GM23248 (cell line): Measurements from ENCODE around the gene TMTC1. TPM values are rescaled to one million over a fixed set of nuclear protein-coding genes. Genes with fewer than 3 reads are reported as not detected.

Experiments used
- DNase-seq: peaks from one replicate; pipeline ENCODE4 v3.0.0-alpha.2; 2015
- H2AFZ ChIP-seq: fragments of 200-600 bp; sonication (generic); 2 replicates; pipeline ENCODE4 v1.6.1; 2016; ENCODE audit warnings: antibody characterized with exemption
- H3F3A ChIP-seq: fragments of 200-600 bp; sonication (generic); 2 replicates; pipeline ENCODE4 v1.6.1; 2016; ENCODE audit warnings: mild to moderate bottlenecking, antibody characterized with exemption, mixed run types; ENCODE audit not compliant: insufficient read depth
- H3K27ac ChIP-seq: fragments of 200-600 bp; sonication (generic); 2 replicates; pipeline ENCODE4 v1.5.1; 2016; ENCODE audit warnings: mild to moderate bottlenecking
- H3K27me3 ChIP-seq: fragments of 200-600 bp; sonication (generic); replicated peaks from 2 replicates; pipeline ENCODE4 v1.6.1; 2016; ENCODE audit warnings: mild to moderate bottlenecking; ENCODE audit not compliant: insufficient read depth
- H3K36me3 ChIP-seq: fragments of 200-600 bp; sonication (generic); 2 replicates; pipeline ENCODE4 v1.6.1; 2016; ENCODE audit warnings: low read depth, mild to moderate bottlenecking
- H3K4me1 ChIP-seq: fragments of 200-600 bp; sonication (generic); 2 replicates; pipeline ENCODE4 v1.6.1; 2016; ENCODE audit warnings: mild to moderate bottlenecking; ENCODE audit not compliant: insufficient read depth
- H3K4me2 ChIP-seq: fragments of 200-600 bp; sonication (generic); one replicate; pipeline ENCODE4 v1.6.1; 2016; ENCODE audit warnings: mild to moderate bottlenecking; ENCODE audit not compliant: unreplicated experiment
- H3K4me3 ChIP-seq: fragments of 200-600 bp; sonication (generic); 2 replicates; pipeline ENCODE4 v1.5.1; 2016; ENCODE audit warnings: mild to moderate bottlenecking
- H3K79me2 ChIP-seq: fragments of 200-600 bp; sonication (generic); 2 replicates; pipeline ENCODE4 v1.6.1; 2016; ENCODE audit warnings: mild to moderate bottlenecking; ENCODE audit not compliant: insufficient read depth
- H3K9ac ChIP-seq: fragments of 200-600 bp; sonication (generic); 2 replicates; pipeline ENCODE4 v1.6.1; 2016; ENCODE audit warnings: mild to moderate bottlenecking
- H3K9me2 ChIP-seq: fragments of 200-600 bp; sonication (generic); 2 replicates; pipeline ENCODE4 v1.6.1; 2016; ENCODE audit warnings: mixed run types, mild to moderate bottlenecking, moderate library complexity; ENCODE audit not compliant: insufficient read depth
- H3K9me3 ChIP-seq: fragments of 200-600 bp; sonication (generic); one replicate; pipeline ENCODE4 v1.6.1; 2017; ENCODE audit warnings: low read depth
- H4K20me1 ChIP-seq: fragments of 200-600 bp; sonication (generic); 2 replicates; pipeline ENCODE4 v1.6.0; 2016; ENCODE audit not compliant: insufficient read depth
- EZH2 ChIP-seq: fragments of 200-600 bp; sonication (generic); IDR thresholded peaks from 2 replicates; pipeline ENCODE4 v1.6.1; 2018; ENCODE audit warnings: antibody characterized with exemption, mild to moderate bottlenecking; ENCODE audit not compliant: insufficient read depth, poor library complexity, severe bottlenecking
- EZH2phosphoT487 ChIP-seq: fragments of 200-600 bp; sonication (generic); IDR thresholded peaks from 2 replicates; pipeline ENCODE4 v1.6.1; 2018; ENCODE audit warnings: antibody characterized with exemption, moderate library complexity, mild to moderate bottlenecking, low read depth; ENCODE audit not compliant: insufficient read depth
- WGBS, 2 experiments: methylation state at CpG; one replicate each; pipeline ENCODE4 v1.1.6; 2015 to 2017; ENCODE audit warnings: low lambda C conversion rate in 2 of 2, low coverage in 1 of 2; ENCODE audit errors: missing lambda C conversion rate in 2 of 2; 5-methylcytosine and 5-hydroxymethylcytosine counted together
- in situ Hi-C: fragments of 300-500 bp; cut with MboI; formaldehyde crosslinking; loops from 2 replicates; pipeline ENCODE4 v1.15.0; 2020
- polyA plus RNA-seq: library from polyadenylated mRNA; unstranded; fragments of >200 nt; fragmentation: Nextera tagmentation; extraction: Ambion mirVana; gene quantifications from 2 replicates; pipeline ENCODE4 v1.2.1, GENCODE V29; 2016
- total RNA-seq: library from RNA; depleted of rRNA; stranded (reverse); fragments of >200 nt; shearing (Covaris generic); gene quantifications from 2 replicates; pipeline ENCODE4 v1.2.3, GENCODE V29; 2014

The TMTC1 gene
- total and polyA plus RNA-seq, 2 experiments from 2014 or later = 6.8 to 25.3 TPM

DNA sequence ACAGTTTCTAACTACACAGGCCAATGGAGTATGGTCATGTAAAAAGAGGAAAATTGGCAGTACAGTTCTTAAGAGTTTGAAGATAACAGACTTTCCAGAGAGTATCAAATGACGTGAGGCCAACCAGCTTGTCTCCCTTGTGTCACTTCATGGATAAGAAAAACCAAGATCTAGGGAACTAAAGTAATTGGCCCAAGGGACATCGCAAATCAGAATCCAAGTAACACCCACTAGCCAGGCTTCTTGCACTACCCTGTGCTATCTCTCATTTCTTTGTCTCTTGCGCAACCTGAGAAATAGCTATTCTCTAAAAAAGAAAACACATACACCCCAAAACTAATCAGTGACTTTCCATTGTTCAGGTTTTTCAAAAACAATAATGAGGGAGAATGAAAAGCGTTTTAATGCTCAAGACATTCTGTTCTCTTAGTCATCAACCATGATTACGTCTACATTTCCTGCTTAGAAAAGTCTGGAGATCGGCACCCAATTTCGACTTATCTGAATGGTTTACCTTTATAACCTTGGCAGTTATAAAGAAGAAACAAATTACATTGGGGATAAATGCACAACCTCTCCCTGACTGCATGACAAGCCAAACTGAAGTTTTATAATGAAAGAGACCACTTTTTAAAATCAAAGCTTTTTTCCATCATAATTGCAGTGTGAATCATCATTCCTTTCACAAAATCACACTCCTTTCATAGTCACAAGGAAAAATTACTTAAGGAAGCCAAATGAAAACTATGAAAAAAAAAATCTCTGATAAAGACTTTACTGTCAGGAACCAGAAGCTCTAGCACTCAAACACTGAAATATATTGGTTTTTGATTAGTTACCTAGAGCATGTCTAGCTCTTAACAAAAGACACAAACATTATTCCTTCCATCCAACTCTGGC is 42.1 kb downstream of the TMTC1 start:
- in situ Hi-C loops = no loop called here
- DNase-seq = peak; percentile 75
- WGBS, 2 experiments = 39 to 46% methylated on average over 7 of the region's 7 CpGs

DNA sequence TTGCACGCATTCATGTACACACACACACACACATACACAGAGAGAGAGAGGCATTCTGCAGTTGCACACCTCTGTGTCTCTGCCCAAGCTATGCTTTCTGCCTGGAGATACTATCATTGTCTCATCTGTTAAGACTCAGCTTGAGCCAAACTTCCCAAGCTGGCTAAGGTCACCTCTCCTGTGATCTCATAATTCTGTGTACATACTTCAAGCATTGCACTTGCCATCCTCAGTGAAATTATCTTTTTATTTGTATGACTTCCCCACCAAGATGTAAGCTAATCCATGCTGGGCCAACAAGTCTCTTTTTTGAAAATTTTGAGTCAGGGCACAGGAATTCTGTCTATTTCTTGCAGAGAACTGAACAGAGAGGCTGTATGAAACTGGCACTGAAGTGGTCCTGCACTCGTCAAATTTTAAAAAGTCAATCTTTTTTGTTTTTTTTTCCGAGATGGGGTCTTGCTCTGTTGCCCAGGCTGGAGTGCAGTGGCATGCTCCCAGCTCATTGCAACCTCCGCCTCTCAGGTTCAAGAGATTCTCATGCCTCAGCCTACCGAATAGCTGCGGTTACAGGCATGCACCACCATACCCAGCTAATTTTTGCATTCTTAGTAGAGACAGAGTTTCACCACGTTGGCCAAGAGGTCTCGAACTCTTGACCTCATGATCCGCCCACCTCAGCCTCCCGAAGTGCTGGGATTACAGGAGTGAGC is 44.3 kb downstream of the TMTC1 start:
- DNase-seq = peak; percentile 70
- Histone ChIP-seq H3K4me1 (peaks cover 60% of the 10 kb centered on the region), H3K27me3 (no peaks in the 10 kb centered on the region), H3K4me2 (no peak overlapping the region), H3K9me2 (no peaks in the 10 kb centered on the region), H3K4me3 (no peak overlapping the region), H3K79me2 (no peaks in the 10 kb centered on the region), H2AFZ (no peak overlapping the region), H3K9me3 (no peaks in the 10 kb centered on the region), H3F3A (peaks cover 38% of the 10 kb centered on the region), H3K27ac (peak overlapping the region; percentile 25; the same call in 1 of the 2 replicates), H4K20me1 (no peaks in the 10 kb centered on the region), H3K36me3 (no peaks in the 10 kb centered on the region), H3K9ac (no peak overlapping the region)
- TF ChIP-seq EZH2 (no peak), EZH2phosphoT487 (no peak)
- WGBS, 2 experiments = 77 to 78% methylated on average over 10 of the region's 10 CpGs
- in situ Hi-C loops = no loop called here

More for the DNA sequence above, 42.1 kb downstream of the TMTC1 start:
- TF ChIP-seq EZH2phosphoT487 (no peak), EZH2 (no peak)
- Histone ChIP-seq H3K9ac (peak overlapping the region; percentile 27), H3K4me1 (peaks cover 65% of the 10 kb centered on the region), H3K4me3 (peak overlapping the region; percentile 65), H3K79me2 (no peaks in the 10 kb centered on the region), H3K36me3 (no peaks in the 10 kb centered on the region), H3F3A (peaks cover 41% of the 10 kb centered on the region), H3K27ac (peak overlapping the region; percentile 78), H4K20me1 (no peaks in the 10 kb centered on the region), H3K27me3 (no peaks in the 10 kb centered on the region), H2AFZ (peak overlapping the region; percentile 60), H3K9me3 (no peaks in the 10 kb centered on the region), H3K4me2 (peak overlapping the region; percentile 80), H3K9me2 (no peaks in the 10 kb centered on the region)

DNA sequence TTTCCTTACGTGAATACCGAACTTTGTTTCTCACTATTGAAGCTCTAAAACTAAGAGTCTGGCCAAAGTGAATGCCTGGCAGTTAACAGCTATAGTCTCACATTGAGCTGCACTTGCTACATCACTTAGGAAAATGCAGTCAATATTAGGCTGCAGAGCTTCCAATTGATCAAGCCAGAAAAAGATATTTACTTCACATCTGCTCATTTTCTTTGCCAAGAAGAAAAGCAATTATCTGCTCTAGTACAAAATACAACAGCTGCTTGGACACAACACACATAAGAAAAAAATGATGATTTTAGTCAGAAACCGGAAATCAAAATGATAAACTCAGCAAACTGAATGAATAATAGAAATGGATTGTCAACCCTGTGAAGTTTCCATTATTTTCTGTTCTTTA is 45.4 kb downstream of the TMTC1 start:
- Histone ChIP-seq H3F3A (peaks cover 30% of the 10 kb centered on the region), H2AFZ (no peak overlapping the region), H3K4me1 (peaks cover 51% of the 10 kb centered on the region), H3K27me3 (no peaks in the 10 kb centered on the region), H3K36me3 (no peaks in the 10 kb centered on the region), H3K79me2 (no peaks in the 10 kb centered on the region), H4K20me1 (no peaks in the 10 kb centered on the region), H3K27ac (0 out of 2 replicates have a peak overlapping the region, but pooled peaks have one; percentile 25), H3K9me2 (no peaks in the 10 kb centered on the region), H3K9me3 (no peaks in the 10 kb centered on the region), H3K4me3 (no peak overlapping the region), H3K9ac (no peak overlapping the region), H3K4me2 (peak overlapping the region; percentile 38)
- WGBS, 2 experiments = 11 to 20% methylated on average over 3 of the region's 3 CpGs
- no peak for TF ChIP-seq EZH2
- no peak for TF ChIP-seq EZH2phosphoT487
- peak; percentile 17 for DNase-seq
- in situ Hi-C loops = no loop called here

GRCh38 chr12:29737644-29738043 is 46.1 kb downstream of the TMTC1 start:
- TF ChIP-seq EZH2phosphoT487 = no peak
- no peak for TF ChIP-seq EZH2
- Histone ChIP-seq H3K9me3 (no peaks in the 10 kb centered on the region), H4K20me1 (no peaks in the 10 kb centered on the region), H3K27me3 (no peaks in the 10 kb centered on the region), H3K4me3 (no peak overlapping the region), H3K36me3 (no peaks in the 10 kb centered on the region), H3K27ac (no peak overlapping the region), H3K4me1 (peaks cover 51% of the 10 kb centered on the region), H2AFZ (no peak overlapping the region), H3K9ac (no peak overlapping the region), H3K79me2 (no peaks in the 10 kb centered on the region), H3F3A (peaks cover 28% of the 10 kb centered on the region), H3K4me2 (no peak overlapping the region), H3K9me2 (no peaks in the 10 kb centered on the region)
- in situ Hi-C loops = no loop called here
- no peak for DNase-seq
- WGBS, 2 experiments = 70 to 74% methylated on average over 4 of the region's 4 CpGs
